SU-DHL-6 (cell line): Measurements from ENCODE around the gene TBC1D22A.

Experiments used
- H2AFZ ChIP-seq: fragments of 200-600 bp; sonication (generic); 2 replicates; pipeline ENCODE4 v1.6.1; 2014; ENCODE audit warnings: low read depth, mild to moderate bottlenecking, moderate library complexity, mixed read lengths, antibody characterized with exemption, low read length; ENCODE audit not compliant: severe bottlenecking
- H3F3A ChIP-seq: fragments of 200-600 bp; shearing (Covaris generic); 2 replicates; pipeline ENCODE4 v1.6.0; 2016; ENCODE audit warnings: antibody characterized with exemption, mild to moderate bottlenecking; ENCODE audit not compliant: insufficient read depth
- H3K27ac ChIP-seq: fragments of 200-600 bp; sonication (generic); 2 replicates; pipeline ENCODE4 v1.5.1; 2016; ENCODE audit warnings: low read depth, mild to moderate bottlenecking, low read length, moderate library complexity, mixed read lengths
- H3K27me3 ChIP-seq: fragments of 200-600 bp; sonication (generic), shearing (Covaris generic); 2 replicates; pipeline ENCODE4 v1.6.0; 2014; ENCODE audit warnings: mild to moderate bottlenecking, low read length
- H3K36me3 ChIP-seq: fragments of 200-600 bp; sonication (generic); 2 replicates; pipeline ENCODE4 v1.6.1; 2014; ENCODE audit warnings: mild to moderate bottlenecking, low read length, mixed read lengths
- H3K4me2 ChIP-seq: fragments of 300-600, 200-600 bp; shearing (Covaris generic), sonication (generic); 2 replicates; pipeline ENCODE4 v1.6.0; 2014; ENCODE audit warnings: low read length, low read depth, mild to moderate bottlenecking; ENCODE audit not compliant: poor library complexity, severe bottlenecking
- H3K4me3 ChIP-seq: fragments of 200-600 bp; sonication (generic); 2 replicates; pipeline ENCODE4 v1.5.1; 2014; ENCODE audit warnings: antibody characterized with exemption, low read length, mild to moderate bottlenecking, mixed read lengths; ENCODE audit not compliant: insufficient read depth, poor library complexity, severe bottlenecking
- H3K79me2 ChIP-seq: fragments of 200-600 bp; sonication (generic); 2 replicates; pipeline ENCODE4 v1.6.1; 2014; ENCODE audit warnings: mild to moderate bottlenecking, low read length, moderate library complexity; ENCODE audit not compliant: insufficient read depth
- H3K9ac ChIP-seq: fragments of 200-600 bp; sonication (generic); 2 replicates; pipeline ENCODE4 v1.7.0; 2014; ENCODE audit warnings: mild to moderate bottlenecking, low read length
- H3K9me2 ChIP-seq: fragments of 200-600 bp; sonication (generic); replicated peaks from 2 replicates; pipeline ENCODE4 v1.6.1; 2014; ENCODE audit warnings: low read length; ENCODE audit not compliant: insufficient read depth
- H3K9me3 ChIP-seq: fragments of 200-600 bp; sonication (generic); 2 replicates; pipeline ENCODE4 v1.6.1; 2014; ENCODE audit warnings: low read length, mixed read lengths; ENCODE audit not compliant: insufficient read depth
- H4K20me1 ChIP-seq: fragments of 200-600 bp; sonication (generic); 2 replicates; pipeline ENCODE4 v1.6.1; 2014; ENCODE audit warnings: low read depth, mild to moderate bottlenecking, antibody characterized with exemption, low read length, moderate library complexity, mixed read lengths
- EZH2phosphoT487 ChIP-seq: fragments of 200-600 bp; sonication (generic), shearing (Covaris generic); conservative IDR thresholded peaks from 2 replicates; pipeline ENCODE4 v1.6.1; 2018; ENCODE audit warnings: mild to moderate bottlenecking, antibody characterized with exemption, low read length, moderate library complexity, mixed read lengths
- TF ChIP-seq, protein P1 (sequence below): fragments of 200-600 bp; sonication (generic); IDR thresholded peaks from one replicate; pipeline ENCODE4 v1.5.1; 2017; ENCODE audit warnings: antibody characterized with exemption, mild to moderate bottlenecking, low read length, moderate library complexity; ENCODE audit not compliant: insufficient read depth, poor library complexity, severe bottlenecking

TBC1D22A gene

DNA sequence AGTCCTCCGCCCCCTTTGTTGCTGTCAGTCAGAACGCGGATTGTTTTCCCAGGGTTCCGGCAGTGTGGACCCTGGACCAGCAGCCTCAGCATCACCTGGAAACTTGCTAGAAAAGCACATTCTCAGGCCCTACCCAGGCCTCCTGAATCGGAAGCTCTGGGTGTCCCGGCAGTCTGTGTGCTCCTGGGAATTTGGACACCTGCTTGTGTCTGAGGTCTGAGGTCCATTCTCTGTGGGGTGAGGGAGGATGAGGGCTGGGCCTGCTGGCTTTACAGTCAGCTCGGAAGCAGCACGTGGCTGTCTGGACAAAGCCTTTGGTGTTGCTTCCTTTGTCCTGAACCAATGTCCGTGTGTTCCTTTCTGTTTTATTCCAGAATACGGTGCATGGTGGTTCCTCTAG lies 299.7 kb downstream of the TBC1D22A start:
- Histone ChIP-seq H3F3A (no peaks in the 10 kb centered on the region), H3K27me3 (no peaks in the 10 kb centered on the region), H3K9me3 (no peaks in the 10 kb centered on the region), H3K79me2 (no peaks in the 10 kb centered on the region), H2AFZ (no peak overlapping the region), H4K20me1 (no peaks in the 10 kb centered on the region), H3K4me3 (no peak overlapping the region), H3K4me2 (no peak overlapping the region), H3K36me3 (no peaks in the 10 kb centered on the region), H3K9me2 (no peaks in the 10 kb centered on the region), H3K27ac (no peak overlapping the region), H3K9ac (no peak overlapping the region)
- TF ChIP-seq, protein P1, sequence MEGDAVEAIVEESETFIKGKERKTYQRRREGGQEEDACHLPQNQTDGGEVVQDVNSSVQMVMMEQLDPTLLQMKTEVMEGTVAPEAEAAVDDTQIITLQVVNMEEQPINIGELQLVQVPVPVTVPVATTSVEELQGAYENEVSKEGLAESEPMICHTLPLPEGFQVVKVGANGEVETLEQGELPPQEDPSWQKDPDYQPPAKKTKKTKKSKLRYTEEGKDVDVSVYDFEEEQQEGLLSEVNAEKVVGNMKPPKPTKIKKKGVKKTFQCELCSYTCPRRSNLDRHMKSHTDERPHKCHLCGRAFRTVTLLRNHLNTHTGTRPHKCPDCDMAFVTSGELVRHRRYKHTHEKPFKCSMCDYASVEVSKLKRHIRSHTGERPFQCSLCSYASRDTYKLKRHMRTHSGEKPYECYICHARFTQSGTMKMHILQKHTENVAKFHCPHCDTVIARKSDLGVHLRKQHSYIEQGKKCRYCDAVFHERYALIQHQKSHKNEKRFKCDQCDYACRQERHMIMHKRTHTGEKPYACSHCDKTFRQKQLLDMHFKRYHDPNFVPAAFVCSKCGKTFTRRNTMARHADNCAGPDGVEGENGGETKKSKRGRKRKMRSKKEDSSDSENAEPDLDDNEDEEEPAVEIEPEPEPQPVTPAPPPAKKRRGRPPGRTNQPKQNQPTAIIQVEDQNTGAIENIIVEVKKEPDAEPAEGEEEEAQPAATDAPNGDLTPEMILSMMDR, result no peak
- TF ChIP-seq EZH2phosphoT487, result no peak

DNA sequence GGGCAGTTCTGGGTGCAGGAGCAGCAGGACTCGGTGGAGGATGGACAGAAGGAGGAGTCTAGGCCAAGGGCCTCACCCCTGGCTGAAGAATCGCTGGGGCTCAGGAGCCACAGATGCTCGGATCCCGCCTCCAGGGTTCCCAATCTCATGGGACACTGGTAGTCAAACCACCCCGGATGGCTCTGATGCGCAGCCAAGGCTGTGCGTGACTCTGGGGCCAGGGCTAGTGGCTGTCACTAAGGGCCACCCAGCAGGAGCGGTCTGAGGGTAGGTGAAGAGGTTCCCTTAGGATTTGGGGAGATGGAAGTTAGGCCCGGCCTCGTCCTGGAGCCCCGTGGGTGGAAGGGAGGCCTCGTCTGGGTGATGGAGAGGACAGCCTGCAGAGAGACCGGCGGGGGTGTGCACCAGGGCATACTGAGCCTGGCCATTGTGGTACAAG lies 300.6 kb downstream of the TBC1D22A start:
- Histone ChIP-seq H3K9me3 (no peaks in the 10 kb centered on the region), H3F3A (no peaks in the 10 kb centered on the region), H3K9me2 (no peaks in the 10 kb centered on the region), H4K20me1 (no peaks in the 10 kb centered on the region), H3K36me3 (no peaks in the 10 kb centered on the region), H3K4me2 (no peak overlapping the region), H2AFZ (no peak overlapping the region), H3K79me2 (no peaks in the 10 kb centered on the region), H3K27ac (no peak overlapping the region), H3K4me3 (no peak overlapping the region), H3K27me3 (no peaks in the 10 kb centered on the region), H3K9ac (no peak overlapping the region)
- no peak for TF ChIP-seq EZH2phosphoT487
- TF ChIP-seq, protein P1, result no peak

DNA sequence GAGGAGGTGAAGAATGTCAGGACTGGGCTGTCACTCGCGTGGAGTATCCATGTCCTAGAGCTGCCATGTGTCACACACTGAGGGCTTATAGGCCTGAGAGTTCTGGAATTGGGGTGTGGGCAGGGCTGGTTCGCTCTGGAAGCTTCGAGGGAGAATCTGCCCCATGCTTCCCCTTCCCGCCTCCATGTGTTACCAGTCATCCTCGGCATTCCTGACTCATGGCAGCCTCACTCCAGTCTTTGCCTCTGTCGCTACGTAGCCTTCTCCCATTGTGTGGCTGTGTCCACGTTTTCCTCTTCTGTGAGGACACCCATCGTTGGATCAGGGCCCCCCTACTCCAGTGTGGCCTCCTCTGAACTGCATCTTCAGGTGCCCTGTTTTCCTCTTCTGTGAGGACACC lies 301.2 kb downstream of the TBC1D22A start:
- Histone ChIP-seq H3K4me2 (no peak overlapping the region), H3F3A (no peaks in the 10 kb centered on the region), H3K27me3 (no peaks in the 10 kb centered on the region), H3K79me2 (no peaks in the 10 kb centered on the region), H3K9me3 (no peaks in the 10 kb centered on the region), H2AFZ (no peak overlapping the region), H3K27ac (no peak overlapping the region), H3K9ac (no peak overlapping the region), H3K4me3 (no peak overlapping the region), H4K20me1 (no peaks in the 10 kb centered on the region), H3K9me2 (no peaks in the 10 kb centered on the region), H3K36me3 (no peaks in the 10 kb centered on the region)
- TF ChIP-seq, protein P1, result no peak
- TF ChIP-seq EZH2phosphoT487, result no peak

DNA sequence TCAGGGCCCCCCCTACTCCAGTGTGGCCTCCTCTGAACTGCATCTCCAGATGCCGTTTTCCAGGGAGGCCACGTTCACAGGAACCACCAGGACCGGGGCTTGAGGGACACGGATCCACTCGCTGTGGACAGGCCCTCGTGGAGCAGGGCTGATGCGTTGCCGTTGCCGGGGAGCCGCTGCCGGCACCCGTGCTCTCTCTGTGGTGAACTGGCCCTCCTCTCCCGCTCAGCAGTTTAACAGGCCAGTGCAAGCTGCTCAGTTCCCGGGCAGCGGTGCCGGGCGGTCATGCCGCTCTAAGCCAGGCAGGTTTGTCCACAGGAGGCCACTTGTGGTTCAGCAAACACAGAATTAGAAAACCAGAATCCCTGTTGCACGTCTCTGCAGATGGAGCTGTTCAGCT lies 301.6 kb downstream of the TBC1D22A start:
- Histone ChIP-seq H3K4me3 (no peak overlapping the region), H3K9ac (no peak overlapping the region), H2AFZ (no peak overlapping the region), H3K79me2 (no peaks in the 10 kb centered on the region), H3K36me3 (no peaks in the 10 kb centered on the region), H3K27ac (no peak overlapping the region), H3K9me2 (no peaks in the 10 kb centered on the region), H3K27me3 (no peaks in the 10 kb centered on the region), H3K9me3 (no peaks in the 10 kb centered on the region), H3K4me2 (no peak overlapping the region), H3F3A (no peaks in the 10 kb centered on the region), H4K20me1 (no peaks in the 10 kb centered on the region)
- TF ChIP-seq, protein P1, result no peak
- TF ChIP-seq EZH2phosphoT487, result no peak
